K562 (cell line): Measurements from ENCODE around the gene PIP4K2A. TPM values are rescaled to one million over a fixed set of nuclear protein-coding genes. Genes with fewer than 3 reads are reported as not detected.

ENCODE experiments used
- ARID1B ChIP-seq: fragments of 450-650 bp; IDR thresholded peaks from 2 replicates; pipeline ENCODE4 v1.6.1; 2016; ENCODE audit warnings: antibody characterized with exemption, mild to moderate bottlenecking, inconsistent platforms
- CHD1 ChIP-seq: fragments of 200-600 bp; sonication (generic); IDR thresholded peaks from one replicate; pipeline ENCODE4 v1.6.1; 2012; ENCODE audit warnings: mild to moderate bottlenecking, moderate library complexity, low read length, inconsistent platforms
- FOSL1 ChIP-seq: fragments of 200-800 bp; sonication (Bioruptor generic); conservative IDR thresholded peaks from 2 replicates; pipeline ENCODE4 v1.6.1; 2016; ENCODE audit warnings: missing genetic modification characterization, missing compliant biosample characterization
- FOXJ3 ChIP-seq: sonication (generic); formaldehyde crosslinking; IDR thresholded peaks from 2 replicates; pipeline ENCODE4 v1.4.0; 2020; ENCODE audit warnings: mild to moderate bottlenecking, missing genetic modification reagents
- GABPA ChIP-seq: fragments of 200-800 bp; sonication (Bioruptor generic); conservative IDR thresholded peaks from 2 replicates; pipeline ENCODE4 v1.6.1; 2016; ENCODE audit warnings: low read depth, missing genetic modification characterization, missing compliant biosample characterization
- IRF2 ChIP-seq: sonication (generic); formaldehyde crosslinking; IDR thresholded peaks from 2 replicates; pipeline ENCODE4 v1.8.1; 2022; ENCODE audit warnings: mild to moderate bottlenecking, missing genetic modification reagents
- MEIS2 ChIP-seq: fragments of 450-650 bp; IDR thresholded peaks from 2 replicates; pipeline ENCODE4 v1.6.1; 2014; ENCODE audit warnings: mild to moderate bottlenecking; ENCODE audit not compliant: partially characterized antibody
- PPARD ChIP-seq: fragments of 250-450 bp; sonication (Bioruptor Pico); IDR thresholded peaks from 2 replicates; pipeline ENCODE4 v1.8.0; 2022; ENCODE audit warnings: inconsistent platforms, mild to moderate bottlenecking, moderate library complexity
- PURB ChIP-seq: sonication (generic); formaldehyde crosslinking; IDR thresholded peaks from 2 replicates; pipeline ENCODE4 v1.9.0; 2021; ENCODE audit warnings: low read depth, mild to moderate bottlenecking, missing genetic modification reagents
- SRSF3 ChIP-seq: fragments of 200-400 bp; formaldehyde crosslinking; IDR thresholded peaks from 2 replicates; pipeline ENCODE4 v1.6.1; 2016; ENCODE audit warnings: mild to moderate bottlenecking, low read length, moderate library complexity; ENCODE audit not compliant: insufficient read depth
- TRIM24 ChIP-seq, 2 experiments: fragments of 450-650 bp; IDR thresholded peaks; 2 replicates each; pipeline ENCODE4 v1.6.1; 2016
- XRCC5 ChIP-seq: fragments of 200-400 bp; formaldehyde crosslinking; IDR thresholded peaks from 2 replicates; pipeline ENCODE4 v1.6.1; 2017; ENCODE audit warnings: low read depth, mild to moderate bottlenecking, low read length
- ZBTB8A ChIP-seq: fragments of 450-650 bp; IDR thresholded peaks from 2 replicates; pipeline ENCODE4 v1.6.1; 2018; ENCODE audit warnings: mild to moderate bottlenecking, moderate library complexity; ENCODE audit not compliant: partially characterized antibody
- ZNF175 ChIP-seq: fragments of 200-800 bp; sonication (Bioruptor generic); IDR thresholded peaks from 2 replicates; pipeline ENCODE4 v1.6.1; 2016; ENCODE audit warnings: low read depth, mild to moderate bottlenecking, missing genetic modification characterization, missing compliant biosample characterization
- ZNF699 ChIP-seq: fragments of 250-450 bp; sonication (Bioruptor Pico); IDR thresholded peaks from 2 replicates; pipeline ENCODE4 v1.8.0; 2021; ENCODE audit warnings: mild to moderate bottlenecking, moderate library complexity; ENCODE audit not compliant: insufficient replicate concordance
- ZNF75A ChIP-seq: fragments of 450-650 bp; formaldehyde crosslinking; IDR thresholded peaks from 2 replicates; pipeline ENCODE4 v1.4.0; 2020; ENCODE audit warnings: mild to moderate bottlenecking
- ZNF780A ChIP-seq: fragments of 250-450 bp; sonication (Bioruptor Pico); IDR thresholded peaks from 2 replicates; pipeline ENCODE4 v1.5.0; 2021; ENCODE audit warnings: mild to moderate bottlenecking
- polyA plus RNA-seq, 8 experiments: library from polyadenylated mRNA; depleted of rRNA in 4 of 8; stranded (reverse) in 5 of 8; unstranded in 3 of 8; fragments of >200 nt; fragmentation: Nextera tagmentation in 2 of 8; fragmentation: Illumina TruSeq in 1 of 8; extraction: Ambion mirVana in 2 of 8; extraction: Trizol in 1 of 8; gene quantifications; 2 replicates each; pipeline versions ENCODE4 v1.2.1 to v1.2.3, GENCODE V29; 2011 to 2014; ENCODE audit warnings: inconsistent platforms in 1 of 8, missing spikeins in 1 of 8
- total RNA-seq, 7 experiments: library from RNA; depleted of rRNA in 6 of 7; stranded (reverse); fragments of >200 nt in 6 of 7; fragmentation: Illumina TruSeq in 2 of 7; extraction: Trizol in 2 of 7; gene quantifications; 2 replicates each; pipeline versions ENCODE4 v1.2.1 to v1.2.3, GENCODE V29; 2011 to 2021; ENCODE audit warnings: low replicate concordance in 1 of 7
- TF ChIP-seq, protein P1 (sequence below): fragments of 450-650 bp; formaldehyde crosslinking; IDR thresholded peaks from 2 replicates; pipeline ENCODE4 v1.4.0; 2020; ENCODE audit warnings: mild to moderate bottlenecking, moderate library complexity
- TF ChIP-seq, protein P2 (sequence below), 3 experiments: fragments of 200-800 bp in 1 of 3; sonication (Bioruptor generic) in 1 of 3; sonication (generic) in 1 of 3; formaldehyde crosslinking in 1 of 3; IDR thresholded peaks; 2 replicates each; pipeline versions ENCODE4 v1.6.1 to v1.8.0; 2016 to 2022; ENCODE audit warnings: mild to moderate bottlenecking in 2 of 3, missing compliant biosample characterization in 2 of 3, missing genetic modification characterization in 2 of 3, missing genetic modification reagents in 1 of 3
- TF ChIP-seq, protein P3 (sequence below): sonication (generic); formaldehyde crosslinking; IDR thresholded peaks from 2 replicates; pipeline ENCODE4 v1.8.1; 2023; ENCODE audit warnings: mild to moderate bottlenecking, missing genetic modification reagents
- TF ChIP-seq, protein P4 (sequence below), 2 experiments: fragments of 450-650 bp in 1 of 2; sonication (generic) in 1 of 2; formaldehyde crosslinking in 1 of 2; IDR thresholded peaks in 1 of 2; conservative IDR thresholded peaks in 1 of 2; 2 replicates each; pipeline versions ENCODE4 v1.6.1 to v1.8.1; 2016 to 2023; ENCODE audit warnings: mild to moderate bottlenecking in 2 of 2, moderate library complexity in 2 of 2, inconsistent platforms in 1 of 2, missing genetic modification reagents in 1 of 2

PIP4K2A gene
- total and polyA plus RNA-seq, 9 of the 15 experiments (the other 6 are each of a cell fraction or from before 2014, with no cell fraction given): 35.6 to 117 (median 71.9) TPM

DNA sequence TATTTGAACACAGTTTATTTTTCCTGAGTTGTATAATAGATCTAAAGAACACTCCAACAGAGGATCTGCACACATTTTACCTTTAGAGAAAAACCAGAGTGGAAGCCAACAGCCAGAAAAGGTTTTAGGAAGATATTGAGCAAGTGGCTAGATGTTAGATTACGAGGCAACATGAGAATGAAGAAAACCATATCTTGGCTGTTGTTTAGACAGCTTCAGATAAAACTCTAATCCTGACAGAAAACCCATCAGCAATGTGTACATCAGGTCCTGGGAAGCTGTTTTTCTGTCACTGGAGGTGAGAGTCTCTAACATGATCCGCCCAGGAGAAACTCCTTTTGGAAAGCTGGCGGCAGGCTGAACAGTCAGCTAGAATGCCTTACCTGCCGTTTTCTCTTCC is 209.6 kb downstream of the PIP4K2A start (continued):
- TF ChIP-seq ZNF699 (CRISPR knock-in tag) (no peak), IRF2 (CRISPR knock-in tag) (no peak), GABPA (tag) (no peak), XRCC5 (no peak), SRSF3 (no peak), ARID1B (peak; percentile 75), ZNF75A (CRISPR knock-in tag) (no peak), MEIS2 (peak; percentile 63), TRIM24 (IDR thresholded peaks at IDR 0.05) (no peak), FOXJ3 (CRISPR knock-in tag) (no peak), PPARD (CRISPR knock-in tag) (no peak), ZBTB8A (no peak), PURB (no peak), ZNF175 (CRISPR knock-in tag) (no peak), ZNF780A (CRISPR knock-in tag) (no peak), FOSL1 (no peak), CHD1 (no peak)
- TF ChIP-seq, protein P1, sequence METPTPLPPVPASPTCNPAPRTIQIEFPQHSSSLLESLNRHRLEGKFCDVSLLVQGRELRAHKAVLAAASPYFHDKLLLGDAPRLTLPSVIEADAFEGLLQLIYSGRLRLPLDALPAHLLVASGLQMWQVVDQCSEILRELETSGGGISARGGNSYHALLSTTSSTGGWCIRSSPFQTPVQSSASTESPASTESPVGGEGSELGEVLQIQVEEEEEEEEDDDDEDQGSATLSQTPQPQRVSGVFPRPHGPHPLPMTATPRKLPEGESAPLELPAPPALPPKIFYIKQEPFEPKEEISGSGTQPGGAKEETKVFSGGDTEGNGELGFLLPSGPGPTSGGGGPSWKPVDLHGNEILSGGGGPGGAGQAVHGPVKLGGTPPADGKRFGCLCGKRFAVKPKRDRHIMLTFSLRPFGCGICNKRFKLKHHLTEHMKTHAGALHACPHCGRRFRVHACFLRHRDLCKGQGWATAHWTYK (CRISPR knock-in tag): no peak
- TF ChIP-seq, protein P2, sequence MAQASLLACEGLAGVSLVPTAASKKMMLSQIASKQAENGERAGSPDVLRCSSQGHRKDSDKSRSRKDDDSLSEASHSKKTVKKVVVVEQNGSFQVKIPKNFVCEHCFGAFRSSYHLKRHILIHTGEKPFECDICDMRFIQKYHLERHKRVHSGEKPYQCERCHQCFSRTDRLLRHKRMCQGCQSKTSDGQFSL (CRISPR knock-in tag; IDR thresholded peaks at IDR 0.05): no peak
- TF ChIP-seq, protein P2 (tag; IDR thresholded peaks at IDR 0.05): no peak
- TF ChIP-seq, protein P3, sequence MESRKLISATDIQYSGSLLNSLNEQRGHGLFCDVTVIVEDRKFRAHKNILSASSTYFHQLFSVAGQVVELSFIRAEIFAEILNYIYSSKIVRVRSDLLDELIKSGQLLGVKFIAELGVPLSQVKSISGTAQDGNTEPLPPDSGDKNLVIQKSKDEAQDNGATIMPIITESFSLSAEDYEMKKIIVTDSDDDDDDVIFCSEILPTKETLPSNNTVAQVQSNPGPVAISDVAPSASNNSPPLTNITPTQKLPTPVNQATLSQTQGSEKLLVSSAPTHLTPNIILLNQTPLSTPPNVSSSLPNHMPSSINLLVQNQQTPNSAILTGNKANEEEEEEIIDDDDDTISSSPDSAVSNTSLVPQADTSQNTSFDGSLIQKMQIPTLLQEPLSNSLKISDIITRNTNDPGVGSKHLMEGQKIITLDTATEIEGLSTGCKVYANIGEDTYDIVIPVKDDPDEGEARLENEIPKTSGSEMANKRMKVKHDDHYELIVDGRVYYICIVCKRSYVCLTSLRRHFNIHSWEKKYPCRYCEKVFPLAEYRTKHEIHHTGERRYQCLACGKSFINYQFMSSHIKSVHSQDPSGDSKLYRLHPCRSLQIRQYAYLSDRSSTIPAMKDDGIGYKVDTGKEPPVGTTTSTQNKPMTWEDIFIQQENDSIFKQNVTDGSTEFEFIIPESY (CRISPR knock-in tag): no peak
- TF ChIP-seq, protein P4, sequence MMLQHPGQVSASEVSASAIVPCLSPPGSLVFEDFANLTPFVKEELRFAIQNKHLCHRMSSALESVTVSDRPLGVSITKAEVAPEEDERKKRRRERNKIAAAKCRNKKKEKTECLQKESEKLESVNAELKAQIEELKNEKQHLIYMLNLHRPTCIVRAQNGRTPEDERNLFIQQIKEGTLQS (IDR thresholded peaks at IDR 0.05): no peak
- TF ChIP-seq, protein P4 (CRISPR knock-in tag; conservative IDR thresholded peaks at IDR 0.05): no peak
